ENCODE measurements around the gene STRA8.

DNA sequence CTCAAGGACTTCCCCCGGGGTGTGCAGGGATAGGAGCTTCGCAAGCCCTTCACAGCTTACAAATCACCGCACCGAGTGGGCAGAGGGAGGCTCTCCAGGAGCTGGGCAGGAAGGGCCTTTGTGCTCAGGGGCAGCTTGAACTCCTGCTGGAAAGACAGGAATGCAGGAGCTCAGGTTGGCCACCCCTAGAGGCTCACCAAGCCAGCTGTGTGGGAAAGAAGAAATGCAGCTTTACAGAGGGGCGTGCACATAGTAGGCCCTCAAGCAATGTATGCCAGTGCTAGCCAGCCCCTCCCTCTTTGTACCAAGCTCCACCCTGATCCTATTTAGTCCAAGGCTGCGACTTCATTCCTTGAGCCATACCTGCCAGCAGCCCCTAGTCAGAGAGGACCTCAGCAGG is 26.1 kb downstream of the STRA8 start:
- no peak for TF ChIP-seq EP300 (IDR thresholded peaks at IDR 0.05)
- TF ChIP-seq, protein P1, sequence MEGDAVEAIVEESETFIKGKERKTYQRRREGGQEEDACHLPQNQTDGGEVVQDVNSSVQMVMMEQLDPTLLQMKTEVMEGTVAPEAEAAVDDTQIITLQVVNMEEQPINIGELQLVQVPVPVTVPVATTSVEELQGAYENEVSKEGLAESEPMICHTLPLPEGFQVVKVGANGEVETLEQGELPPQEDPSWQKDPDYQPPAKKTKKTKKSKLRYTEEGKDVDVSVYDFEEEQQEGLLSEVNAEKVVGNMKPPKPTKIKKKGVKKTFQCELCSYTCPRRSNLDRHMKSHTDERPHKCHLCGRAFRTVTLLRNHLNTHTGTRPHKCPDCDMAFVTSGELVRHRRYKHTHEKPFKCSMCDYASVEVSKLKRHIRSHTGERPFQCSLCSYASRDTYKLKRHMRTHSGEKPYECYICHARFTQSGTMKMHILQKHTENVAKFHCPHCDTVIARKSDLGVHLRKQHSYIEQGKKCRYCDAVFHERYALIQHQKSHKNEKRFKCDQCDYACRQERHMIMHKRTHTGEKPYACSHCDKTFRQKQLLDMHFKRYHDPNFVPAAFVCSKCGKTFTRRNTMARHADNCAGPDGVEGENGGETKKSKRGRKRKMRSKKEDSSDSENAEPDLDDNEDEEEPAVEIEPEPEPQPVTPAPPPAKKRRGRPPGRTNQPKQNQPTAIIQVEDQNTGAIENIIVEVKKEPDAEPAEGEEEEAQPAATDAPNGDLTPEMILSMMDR (IDR thresholded peaks at IDR 0.05), result no peak
- no peak for TF ChIP-seq POLR2AphosphoS5 (IDR thresholded peaks at IDR 0.05)

Data from upper lobe of left lung (tissue), 4 donors.